ENCODE results near the gene PRR23E. TPM values are rescaled to one million over a fixed set of nuclear protein-coding genes. Genes with fewer than 3 reads are reported as not detected.

The PRR23E gene
- total RNA-seq, 6 experiments from 2014 or later, result not detected

DNA sequence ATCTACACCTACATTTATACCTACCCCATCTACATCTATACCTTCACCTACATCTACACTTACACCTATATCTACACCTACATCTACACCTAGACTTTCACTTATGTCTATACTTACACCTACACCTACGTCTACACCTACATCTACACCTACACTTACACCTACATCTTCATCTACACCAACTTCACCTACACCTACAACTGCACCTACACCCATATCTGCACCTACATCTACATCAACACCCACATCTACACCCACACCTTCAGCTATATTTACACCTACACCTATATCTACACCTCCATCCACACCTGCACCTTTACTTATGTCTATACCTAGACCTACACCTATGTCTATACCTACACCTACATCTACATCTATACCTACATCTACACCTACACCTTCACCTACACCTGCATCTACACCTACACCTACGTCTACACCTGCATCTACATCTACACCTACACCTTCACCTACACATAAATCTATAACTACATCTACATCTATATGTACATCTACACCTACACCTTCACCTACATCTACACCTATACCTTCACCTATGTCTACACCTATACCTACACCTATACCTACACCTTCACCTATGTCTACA lies 30.9 kb upstream of the PRR23E start:
- H3K27me3 ChIP-seq, result no peaks in the 10 kb centered on the region
- DNase-seq (no peak), ATAC-seq (no peak)
- H3K36me3 ChIP-seq, result no peaks in the 10 kb centered on the region
- H3K9me3 ChIP-seq, result no peaks in the 10 kb centered on the region
- no peak overlapping the region for H3K4me3 ChIP-seq
- no peaks in the 10 kb centered on the region for H3K4me1 ChIP-seq
- H3K27ac ChIP-seq, result no peak overlapping the region
- TF ChIP-seq, protein P1, sequence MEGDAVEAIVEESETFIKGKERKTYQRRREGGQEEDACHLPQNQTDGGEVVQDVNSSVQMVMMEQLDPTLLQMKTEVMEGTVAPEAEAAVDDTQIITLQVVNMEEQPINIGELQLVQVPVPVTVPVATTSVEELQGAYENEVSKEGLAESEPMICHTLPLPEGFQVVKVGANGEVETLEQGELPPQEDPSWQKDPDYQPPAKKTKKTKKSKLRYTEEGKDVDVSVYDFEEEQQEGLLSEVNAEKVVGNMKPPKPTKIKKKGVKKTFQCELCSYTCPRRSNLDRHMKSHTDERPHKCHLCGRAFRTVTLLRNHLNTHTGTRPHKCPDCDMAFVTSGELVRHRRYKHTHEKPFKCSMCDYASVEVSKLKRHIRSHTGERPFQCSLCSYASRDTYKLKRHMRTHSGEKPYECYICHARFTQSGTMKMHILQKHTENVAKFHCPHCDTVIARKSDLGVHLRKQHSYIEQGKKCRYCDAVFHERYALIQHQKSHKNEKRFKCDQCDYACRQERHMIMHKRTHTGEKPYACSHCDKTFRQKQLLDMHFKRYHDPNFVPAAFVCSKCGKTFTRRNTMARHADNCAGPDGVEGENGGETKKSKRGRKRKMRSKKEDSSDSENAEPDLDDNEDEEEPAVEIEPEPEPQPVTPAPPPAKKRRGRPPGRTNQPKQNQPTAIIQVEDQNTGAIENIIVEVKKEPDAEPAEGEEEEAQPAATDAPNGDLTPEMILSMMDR (IDR thresholded peaks at IDR 0.05), result no peak
- TF ChIP-seq POLR2A (IDR thresholded peaks at IDR 0.05), result no peak
- 60% methylated on average over 2 of the region's 2 CpGs for WGBS (ENCODE audit: insufficient coverage, low coverage, low lambda C conversion rate, missing lambda C conversion rate)
- intact Hi-C loops (cut with DNase I), result no loop called here

- intact Hi-C loops (cut with DNase I), result no loop called here
- H3K4me1 ChIP-seq, result no peaks in the 10 kb centered on the region
- H3K36me3 ChIP-seq, result no peaks in the 10 kb centered on the region
- H3K9me3 ChIP-seq, result no peaks in the 10 kb centered on the region
- no peaks in the 10 kb centered on the region for H3K27me3 ChIP-seq
- TF ChIP-seq, protein P1 (IDR thresholded peaks at IDR 0.05), result no peak
- no peak for TF ChIP-seq POLR2A (IDR thresholded peaks at IDR 0.05)
- ATAC-seq (no peak), DNase-seq (peak in 1 of 3 donors; percentile 34)
- no peak overlapping the region for H3K4me3 ChIP-seq
- WGBS (ENCODE audit: insufficient coverage, low coverage, low lambda C conversion rate, missing lambda C conversion rate), result 12% methylated on average over 9 of the region's 15 CpGs
- no peak overlapping the region for H3K27ac ChIP-seq
Observed at GRCh38 chr3:127162947-127163645, 29.8 kb upstream of the PRR23E start.

- Histone ChIP-seq H3K9me3 (no peaks in the 10 kb centered on the region), H3K4me3 (no peak overlapping the region), H3K4me1 (no peaks in the 10 kb centered on the region), H3K27me3 (no peaks in the 10 kb centered on the region), H3K27ac (no peak overlapping the region), H3K36me3 (no peaks in the 10 kb centered on the region)
- ATAC-seq (no peak), DNase-seq (peak in 1 of 3 donors; percentile 35)
- 55% methylated on average over 2 of the region's 5 CpGs for WGBS (ENCODE audit: insufficient coverage, low coverage, low lambda C conversion rate, missing lambda C conversion rate)
- intact Hi-C loops (cut with DNase I), result no loop called here
- no peak for TF ChIP-seq POLR2A (IDR thresholded peaks at IDR 0.05)
- TF ChIP-seq, protein P1 (IDR thresholded peaks at IDR 0.05), result no peak
Observed at GRCh38 chr3:127164615-127165014, 28.3 kb upstream of the PRR23E start.

DNA sequence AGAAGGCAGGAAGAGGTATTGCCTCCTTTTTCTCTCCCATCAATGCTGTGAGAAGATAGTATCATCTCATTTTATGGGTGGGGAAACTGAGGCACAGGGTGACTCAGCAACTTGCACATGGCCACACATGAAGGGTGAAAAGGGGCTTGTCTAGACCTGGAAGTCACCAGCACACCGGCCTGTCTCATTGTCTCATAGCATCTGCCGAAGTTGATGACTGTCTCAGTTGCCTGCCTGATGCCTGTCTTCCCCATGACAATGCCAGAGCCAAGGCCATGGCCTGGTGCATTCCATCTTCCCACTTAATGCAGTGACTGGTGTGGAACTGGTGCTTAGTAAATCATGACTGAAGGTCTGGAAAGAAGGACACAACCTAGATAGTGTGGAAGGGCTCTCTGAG lies 27.9 kb upstream of the PRR23E start:
- H3K36me3 ChIP-seq, result no peaks in the 10 kb centered on the region
- H3K4me3 ChIP-seq, result no peak overlapping the region
- ATAC-seq (no peak), DNase-seq (peak in 1 of 3 donors; percentile 7)
- intact Hi-C loops (cut with DNase I), result no loop called here
- H3K27me3 ChIP-seq, result no peaks in the 10 kb centered on the region
- no peaks in the 10 kb centered on the region for H3K9me3 ChIP-seq
- no peak overlapping the region for H3K27ac ChIP-seq
- 100% methylated on average over 1 of the region's 2 CpGs for WGBS (ENCODE audit: insufficient coverage, low coverage, low lambda C conversion rate, missing lambda C conversion rate)
- no peaks in the 10 kb centered on the region for H3K4me1 ChIP-seq
- TF ChIP-seq, protein P1 (IDR thresholded peaks at IDR 0.05), result no peak
- TF ChIP-seq POLR2A (IDR thresholded peaks at IDR 0.05), result no peak
